Mammary epithelial cell (primary cell): ENCODE measurements around the gene WFIKKN2.

Source experiments
- CTCF ChIP-seq, 2 donors: IDR thresholded peaks in 1 of 2; conservative IDR thresholded peaks in 1 of 2; 2 replicates each; pipeline ENCODE4 v1.5.1; 2011 to 2012; ENCODE audit warnings: inconsistent platforms in 2 of 2, low read length in 2 of 2, mild to moderate bottlenecking in 2 of 2, control low read depth in 1 of 2, low read depth in 1 of 2; ENCODE audit not compliant: insufficient read depth in 1 of 2; ENCODE audit errors: extremely low read depth in 1 of 2
- EZH2 ChIP-seq: IDR thresholded peaks from 2 replicates; pipeline ENCODE4 v1.6.1; 2012; ENCODE audit warnings: low read length, inconsistent platforms, borderline replicate concordance

GRCh38 chr17:50828508-50829170, 6.7 kb upstream of the WFIKKN2 start:
- TF ChIP-seq CTCF (conservative IDR thresholded peaks at IDR 0.05 in 1 of 2, IDR thresholded peaks at IDR 0.05 in 1 of 2; ENCODE audit: extremely low read depth in 1 of 2, insufficient read depth in 1 of 2, low read depth in 1 of 2, low read length in 2 of 2), result no peak
- TF ChIP-seq EZH2, result no peak
